ENCODE data around the gene MOSPD3.

The MOSPD3 gene

GRCh38 chr7:100630066-100630465 is 17.7 kb downstream of the MOSPD3 start:
- Histone ChIP-seq H3K36me3 (replicated peaks) (no peaks in the 10 kb centered on the region), H3K4me3 (ENCODE audit: low read depth, low read length) (no peak overlapping the region), H3K27me3 (replicated peaks) (no peaks in the 10 kb centered on the region), H3K27ac (no peak overlapping the region)
- in situ Hi-C loops (cut with HindIII; ENCODE audit: low pct_ligation_motif_present, low sequenced_read_pairs) = no loop called here
- no peak for DNase-seq
- TF ChIP-seq CTCF (IDR thresholded peaks at IDR 0.05; ENCODE audit: low read depth, low read length, missing control alignments) = no peak

- in situ Hi-C loops (cut with HindIII; ENCODE audit: low pct_ligation_motif_present, low sequenced_read_pairs) = no loop called here
- no peak for DNase-seq
- TF ChIP-seq CTCF (IDR thresholded peaks at IDR 0.05; ENCODE audit: low read depth, low read length, missing control alignments) = peak; percentile 55
- no peak overlapping the region for H3K27ac ChIP-seq
- no peaks in the 10 kb centered on the region for H3K36me3 ChIP-seq (replicated peaks)
- H3K27me3 ChIP-seq (replicated peaks) = no peaks in the 10 kb centered on the region
- peak overlapping the region; percentile 39 for H3K4me3 ChIP-seq (ENCODE audit: low read depth, low read length)
These were observed 20.8 kb downstream of the MOSPD3 start for GRCh38 chr7:100632951-100633717.

- no peak for TF ChIP-seq CTCF (IDR thresholded peaks at IDR 0.05; ENCODE audit: low read depth, low read length, missing control alignments)
- in situ Hi-C loops (cut with HindIII; ENCODE audit: low pct_ligation_motif_present, low sequenced_read_pairs) = no loop called here
These were observed 27.7 kb downstream of the MOSPD3 start for GRCh38 chr7:100639995-100640516.

DNA sequence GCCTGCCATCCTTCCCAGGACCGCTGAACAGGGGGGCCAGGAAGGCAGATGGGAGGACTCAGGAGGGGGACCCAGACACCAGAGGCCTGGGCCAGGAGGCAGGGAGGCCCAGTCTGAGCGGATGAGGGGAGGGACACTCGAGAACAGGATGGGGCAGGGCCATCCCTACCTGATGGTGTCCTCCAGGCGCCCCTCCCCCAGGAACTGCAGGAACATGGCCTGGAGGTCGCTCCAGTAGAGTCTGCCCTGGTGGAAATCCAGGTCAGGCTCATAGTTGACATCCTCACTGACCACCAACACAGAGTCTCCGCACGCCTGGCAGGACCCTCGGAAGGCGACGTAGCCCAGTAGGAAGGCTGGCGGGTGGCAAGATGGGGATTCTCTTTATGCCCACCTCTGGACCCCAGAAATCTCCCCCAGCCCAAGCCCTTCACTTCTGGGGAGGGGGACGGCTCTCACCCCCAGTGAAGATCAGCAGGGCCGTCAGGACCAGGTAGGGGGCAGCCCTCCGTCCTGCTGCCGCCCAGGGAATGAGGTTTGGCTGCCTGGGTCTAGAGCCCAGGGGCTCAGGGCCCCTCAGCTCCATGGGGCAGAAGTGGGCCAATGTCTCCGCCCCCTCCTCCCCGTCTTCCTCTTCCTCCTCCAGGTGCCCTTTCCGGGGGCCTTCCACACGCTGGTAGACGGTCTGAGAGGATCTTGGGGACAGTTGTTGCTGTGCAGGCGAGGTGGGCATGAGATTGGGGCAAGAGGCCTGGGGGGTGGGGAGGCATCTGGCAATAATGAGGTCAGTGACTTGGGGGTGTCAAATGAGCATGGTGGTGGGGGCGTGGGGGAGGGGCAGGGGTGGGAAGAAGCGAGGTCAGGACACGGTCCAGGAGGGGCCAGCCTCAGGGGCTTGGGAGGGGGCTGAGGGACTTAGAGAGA is 28.4 kb downstream of the MOSPD3 start:
- no peak for TF ChIP-seq CTCF (IDR thresholded peaks at IDR 0.05; ENCODE audit: low read depth, low read length, missing control alignments)
- Histone ChIP-seq H3K27ac (no peak overlapping the region), H3K27me3 (replicated peaks) (no peaks in the 10 kb centered on the region), H3K4me3 (ENCODE audit: low read depth, low read length) (no peak overlapping the region), H3K36me3 (replicated peaks) (no peaks in the 10 kb centered on the region)
- in situ Hi-C loops (cut with HindIII; ENCODE audit: low pct_ligation_motif_present, low sequenced_read_pairs) = no loop called here
- DNase-seq = no peak

More at GRCh38 chr7:100639995-100640516, 27.7 kb downstream of the MOSPD3 start:
- DNase-seq = no peak
- H3K27me3 ChIP-seq (replicated peaks) = no peaks in the 10 kb centered on the region
- no peak overlapping the region for H3K27ac ChIP-seq
- no peaks in the 10 kb centered on the region for H3K36me3 ChIP-seq (replicated peaks)
- no peak overlapping the region for H3K4me3 ChIP-seq (ENCODE audit: low read depth, low read length)

DNA sequence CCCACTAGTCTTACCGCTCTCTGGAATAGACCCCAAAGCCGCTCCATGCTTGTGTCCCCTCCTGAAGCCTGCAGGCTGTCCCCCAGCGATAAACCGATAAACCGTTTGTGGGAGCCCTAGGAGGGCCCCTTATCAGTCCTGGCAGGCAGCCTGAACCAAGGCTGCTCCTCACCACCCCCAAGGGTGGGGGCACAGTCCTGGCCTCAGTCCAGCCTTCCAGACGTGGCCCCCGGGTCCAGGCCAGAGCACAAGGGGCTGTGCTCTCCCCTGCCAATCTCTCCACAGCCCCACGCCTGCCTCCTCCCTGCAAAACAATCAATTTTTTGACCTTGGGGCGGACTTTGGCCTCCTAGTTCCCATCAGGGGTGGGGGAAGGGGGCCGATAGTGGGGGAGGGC is 29.1 kb downstream of the MOSPD3 start, which contains the start of gene TFR2:
Gene TFR2 (minus strand): TSS at position 90 of the 397 bp plus-strand sequence. CDS start 43 bp downstream, at position 47.
- Histone ChIP-seq H3K36me3 (replicated peaks) (no peaks in the 10 kb centered on the region), H3K27ac (no peak within 1 kb of the TSS), H3K4me3 (ENCODE audit: low read depth, low read length) (no peak within 1 kb of the TSS), H3K27me3 (replicated peaks) (peaks cover 4% of the 10 kb centered on the region)
- no peak for TF ChIP-seq CTCF (IDR thresholded peaks at IDR 0.05; ENCODE audit: low read depth, low read length, missing control alignments)
- no peak for DNase-seq
- in situ Hi-C loops (cut with HindIII; ENCODE audit: low pct_ligation_motif_present, low sequenced_read_pairs) = no loop called here

Measured in brain microvascular endothelial cell (primary cell).